IMR-90 (cell line): Measurements from ENCODE around the gene KDM5A. TPM values are rescaled to one million over a fixed set of nuclear protein-coding genes. Genes with fewer than 3 reads are reported as not detected.

Experiments used
- ATAC-seq: fragments of 200-7000 bp; cut with Tn5 transposase; 2 replicates; pipeline ENCODE4 v1.9.1; 2020; ENCODE audit warnings: low read depth, mild to moderate bottlenecking, moderate library complexity
- BruUV-seq: library from RNA; stranded (reverse); fragments of 400-500 nt; replicated peaks from 2 replicates; lab custom pipeline; 2021; lab: Mats Ljungman, UMichigan
- CTCF ChIA-PET: fragments of 300-600 bp; formaldehyde crosslinking; extraction: SDS; loops from one replicate; lab custom pipeline; 2021; ENCODE audit warnings: antibody characterized with exemption; lab: Yijun Ruan, JAX
- POLR2A ChIA-PET: fragments of 300-600 bp; sonication (Branson Sonifier 250); formaldehyde crosslinking; loops from one replicate; lab custom pipeline; 2022; ENCODE audit warnings: antibody characterized with exemption; ENCODE audit not compliant: unreplicated experiment; lab: Charles Lee
- DNase-seq: peaks from one replicate; pipeline ENCODE4 v3.0.0; 2013
- H2AFZ ChIP-seq: replicated peaks from 2 replicates; pipeline ENCODE3; 2013; ENCODE audit warnings: low read length, mild to moderate bottlenecking; ENCODE audit not compliant: poor library complexity
- H2AK5ac ChIP-seq: 2 replicates; pipeline ENCODE4 v1.6.1; 2013; ENCODE audit warnings: low read depth, low read length, inconsistent platforms
- H2AK9ac ChIP-seq: replicated peaks from 2 replicates; pipeline ENCODE3; 2013; ENCODE audit warnings: mild to moderate bottlenecking, low read depth, low read length, moderate library complexity; ENCODE audit not compliant: poor library complexity
- H2BK120ac ChIP-seq: 2 replicates; pipeline ENCODE4 v1.6.1; 2013; ENCODE audit warnings: low read depth, low read length, inconsistent platforms
- H2BK15ac ChIP-seq: 3 replicates; pipeline ENCODE4 v1.6.1; 2013; ENCODE audit warnings: low read depth, low read length, inconsistent platforms
- H2BK20ac ChIP-seq: 2 replicates; pipeline ENCODE4 v1.6.1; 2013; ENCODE audit warnings: low read depth, mild to moderate bottlenecking, inconsistent platforms, low read length, moderate library complexity
- H2BK5ac ChIP-seq: 2 replicates; pipeline ENCODE4 v1.6.1; 2013; ENCODE audit warnings: mild to moderate bottlenecking, low read depth, low read length, inconsistent platforms; ENCODE audit not compliant: poor library complexity, severe bottlenecking
- H3K14ac ChIP-seq: replicated peaks from 2 replicates; pipeline ENCODE4 v1.6.1; 2013; ENCODE audit warnings: low read depth, low read length, inconsistent platforms
- H3K18ac ChIP-seq: 2 replicates; pipeline ENCODE4 v1.6.1; 2013; ENCODE audit warnings: low read depth, low read length, control low read depth
- H3K23ac ChIP-seq: 2 replicates; pipeline ENCODE4 v1.6.1; 2013; ENCODE audit warnings: low read depth, low read length, inconsistent platforms
- H3K27ac ChIP-seq: 2 replicates; pipeline ENCODE4 v1.5.1; 2013; ENCODE audit warnings: mild to moderate bottlenecking, control low read depth, low read length; ENCODE audit not compliant: insufficient read depth
- H3K27me3 ChIP-seq: 2 replicates; pipeline ENCODE4 v1.6.1; 2013; ENCODE audit warnings: low read length; ENCODE audit not compliant: control insufficient read depth, insufficient read depth
- H3K36me3 ChIP-seq: 2 replicates; pipeline ENCODE4 v1.6.1; 2013; ENCODE audit warnings: low read length, mixed read lengths; ENCODE audit not compliant: control insufficient read depth, insufficient read depth
- H3K4ac ChIP-seq: 2 replicates; pipeline ENCODE4 v1.6.1; 2013; ENCODE audit warnings: low read depth, low read length, inconsistent platforms
- H3K4me1 ChIP-seq: 2 replicates; pipeline ENCODE4 v1.6.1; 2013; ENCODE audit warnings: low read length, mixed read lengths; ENCODE audit not compliant: control insufficient read depth, insufficient read depth
- H3K4me2 ChIP-seq: 2 replicates; pipeline ENCODE4 v1.6.1; 2013; ENCODE audit warnings: low read depth, mild to moderate bottlenecking, control low read depth, low read length, moderate library complexity
- H3K4me3 ChIP-seq: 2 replicates; pipeline ENCODE4 v1.5.1; 2013; ENCODE audit warnings: low read depth, mild to moderate bottlenecking, control low read depth, low read length, moderate library complexity; ENCODE audit not compliant: insufficient read depth
- H3K56ac ChIP-seq: 2 replicates; pipeline ENCODE4 v1.6.1; 2013; ENCODE audit warnings: low read length, inconsistent platforms; ENCODE audit not compliant: insufficient read depth; ENCODE audit errors: extremely low read depth
- H3K79me1 ChIP-seq, 2 experiments: 2 replicates each; pipeline ENCODE4 v1.6.1; 2013; ENCODE audit warnings: low read length in 2 of 2, inconsistent platforms in 1 of 2, low read depth in 1 of 2
- H3K9ac ChIP-seq: 2 replicates; pipeline ENCODE4 v1.6.1; 2013; ENCODE audit warnings: low read depth, low read length, control low read depth
- H3K9me1 ChIP-seq: 2 replicates; pipeline ENCODE4 v1.6.1; 2013; ENCODE audit warnings: low read length, inconsistent platforms; ENCODE audit not compliant: insufficient read depth
- H3K9me3 ChIP-seq: 2 replicates; pipeline ENCODE4 v1.6.1; 2013; ENCODE audit warnings: low read length; ENCODE audit not compliant: control insufficient read depth, insufficient read depth
- H4K20me1 ChIP-seq: 2 replicates; pipeline ENCODE4 v1.6.1; 2013; ENCODE audit warnings: low read length, inconsistent platforms; ENCODE audit not compliant: insufficient read depth
- H4K5ac ChIP-seq: 2 replicates; pipeline ENCODE4 v1.6.1; 2013; ENCODE audit warnings: mild to moderate bottlenecking, low read depth, low read length, control low read depth
- H4K8ac ChIP-seq, 2 experiments: 2 replicates each; pipeline ENCODE4 v1.6.1; 2013; ENCODE audit warnings: low read depth in 2 of 2, low read length in 2 of 2, control low read depth in 1 of 2, inconsistent platforms in 1 of 2
- H4K91ac ChIP-seq: 2 replicates; pipeline ENCODE4 v1.6.1; 2013; ENCODE audit warnings: low read depth, low read length, inconsistent platforms; ENCODE audit not compliant: insufficient read depth
- BHLHE40 ChIP-seq: fragments of 150-350 bp; IDR thresholded peaks from 2 replicates; pipeline ENCODE4 v1.6.1; 2016; ENCODE audit warnings: mild to moderate bottlenecking, low read depth, low read length
- CEBPB ChIP-seq: IDR thresholded peaks from 2 replicates; pipeline ENCODE4 v1.6.1; 2012; ENCODE audit warnings: low read depth, low read length, improper control_type of control experiment
- CHD1 ChIP-seq: IDR thresholded peaks from 2 replicates; pipeline ENCODE4 v1.6.1; 2012; ENCODE audit warnings: low read depth, low read length, improper control_type of control experiment
- FOS ChIP-seq: fragments of 150-350 bp; IDR thresholded peaks from 2 replicates; pipeline ENCODE4 v1.6.1; 2016; ENCODE audit warnings: low read depth, low read length
- MAFK ChIP-seq: IDR thresholded peaks from 2 replicates; pipeline ENCODE4 v1.6.1; 2012; ENCODE audit warnings: low read depth, low read length, improper control_type of control experiment
- MXI1 ChIP-seq: IDR thresholded peaks from 2 replicates; pipeline ENCODE4 v1.6.1; 2012; ENCODE audit warnings: low read depth, mild to moderate bottlenecking, low read length, moderate library complexity, borderline replicate concordance
- POLR2A ChIP-seq: IDR thresholded peaks from 2 replicates; pipeline ENCODE4 v1.6.1; 2012; ENCODE audit warnings: mild to moderate bottlenecking, low read depth, low read length
- RAD21 ChIP-seq: IDR thresholded peaks from 2 replicates; pipeline ENCODE4 v1.6.1; 2012; ENCODE audit warnings: low read length, improper control_type of control experiment
- RCOR1 ChIP-seq: IDR thresholded peaks from 2 replicates; pipeline ENCODE4 v1.6.1; 2012; ENCODE audit warnings: mild to moderate bottlenecking, low read length, improper control_type of control experiment; ENCODE audit not compliant: insufficient replicate concordance
- RFX5 ChIP-seq: IDR thresholded peaks from 2 replicates; pipeline ENCODE4 v1.8.0; 2012; ENCODE audit warnings: low read depth, mild to moderate bottlenecking, low read length, moderate library complexity
- SMC3 ChIP-seq: fragments of 150-350 bp; IDR thresholded peaks from 2 replicates; pipeline ENCODE4 v1.6.1; 2016; ENCODE audit warnings: low read depth, mild to moderate bottlenecking, antibody characterized with exemption, low read length, moderate library complexity
- WGBS, 2 experiments: methylation state at CpG; one replicate each; pipeline versions ENCODE4 v1.1.5 to v1.1.7; 2013; ENCODE audit warnings: missing lambda C conversion rate in 2 of 2; ENCODE audit not compliant: insufficient read length in 1 of 2; ENCODE audit errors: extremely low coverage in 2 of 2; 5-methylcytosine and 5-hydroxymethylcytosine counted together
- dilution Hi-C: fragments of 300-500 bp; cut with HindIII; formaldehyde crosslinking; loops from one replicate; pipeline ENCODE4 v1.14.3; 2018; ENCODE audit warnings: low sequenced_read_pairs; ENCODE audit not compliant: unreplicated experiment
- in situ Hi-C: fragments of 300-500 bp; cut with MboI; formaldehyde crosslinking; loops from 3 replicates; pipeline ENCODE4 v1.14.3; 2019; ENCODE audit warnings: low sequenced_read_pairs, inconsistent platforms, mixed read lengths
- intact Hi-C: fragments of 100-400 bp; cut with micrococcal nuclease; formaldehyde crosslinking; loops from 2 replicates; pipeline ENCODE4 v1.10.0; 2022
- polyA plus RNA-seq, 3 experiments: library from polyadenylated mRNA; depleted of rRNA; stranded (reverse); fragments of >200 nt; gene quantifications; 2 replicates each; pipeline ENCODE4 v1.2.3, GENCODE V29; 2012; ENCODE audit warnings: low replicate concordance in 1 of 3
- total RNA-seq: library from RNA; depleted of rRNA; stranded (reverse); fragments of >200 nt; gene quantifications from 2 replicates; pipeline ENCODE4 v1.2.3, GENCODE V29; 2012
- TF ChIP-seq, protein P1 (sequence below): conservative IDR thresholded peaks from 2 replicates; pipeline ENCODE4 v1.5.1; 2012; ENCODE audit warnings: mild to moderate bottlenecking, low read depth, low read length, improper control_type of control experiment
- TF ChIP-seq, protein P2 (sequence below): fragments of 150-350 bp; IDR thresholded peaks from 2 replicates; pipeline ENCODE4 v1.6.1; 2017; ENCODE audit warnings: mild to moderate bottlenecking, antibody characterized with exemption, low read length, low read depth
- TF ChIP-seq, protein P3 (sequence below): fragments of 150-350 bp; IDR thresholded peaks from 2 replicates; pipeline ENCODE4 v1.6.1; 2016; ENCODE audit warnings: low read depth, mild to moderate bottlenecking, low read length, moderate library complexity, borderline replicate concordance

Gene KDM5A
- total and polyA plus RNA-seq, 2 of the 4 experiments (the other 2 are of a cell fraction) = 7.9 to 95.9 TPM

DNA sequence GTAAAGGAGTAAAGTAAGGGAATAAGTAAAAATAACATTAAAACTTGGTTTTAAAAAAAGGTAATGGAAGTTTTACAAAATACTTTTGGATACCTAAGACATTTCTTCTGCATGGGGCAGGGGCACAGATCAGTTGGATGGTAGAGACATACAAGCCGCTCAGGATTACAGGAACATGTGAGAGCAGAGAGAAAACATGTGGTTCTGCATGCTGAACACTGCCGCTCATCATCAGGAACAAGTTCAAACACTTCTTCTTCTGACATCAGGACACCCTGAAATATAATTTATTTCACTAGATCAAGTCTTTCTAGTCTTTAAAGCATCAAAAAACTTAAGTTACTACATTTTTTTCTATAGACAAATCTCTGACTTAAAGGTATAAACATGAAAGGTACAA, 65.6 kb downstream of the KDM5A start:
- intact Hi-C loops = loop anchor here (10.0 kb wide), 1 partner anchor 221 kb away; no protein-coding TSS in a partner anchor

More for the DNA sequence above, 65.6 kb downstream of the KDM5A start:
- no TSS peak for BruUV-seq
- Histone ChIP-seq H2AK9ac (no peak overlapping the region), H3K23ac (no peak overlapping the region), H3K4me3 (no peak overlapping the region), H2AFZ (no peak overlapping the region), H3K9ac (no peak overlapping the region), H3K27ac (no peak overlapping the region), H3K56ac (no peak overlapping the region), H2BK15ac (no peak overlapping the region), H3K9me3 (no peaks in the 10 kb centered on the region), H3K4ac (no peak overlapping the region), H3K14ac (no peak overlapping the region), H3K4me1 (no peaks in the 10 kb centered on the region), H3K27me3 (no peaks in the 10 kb centered on the region), H4K5ac (no peak overlapping the region), H3K18ac (no peak overlapping the region), H2BK120ac (no peak overlapping the region), H2BK5ac (no peak overlapping the region), H3K4me2 (no peak overlapping the region), H2BK20ac (no peak overlapping the region), H3K79me1 (peaks cover 0 to 7% of the 10 kb centered on the region in 2 experiments; a peak in 3 of 4 replicates), H4K91ac (no peak overlapping the region), H2AK5ac (no peak overlapping the region), H3K9me1 (no peaks in the 10 kb centered on the region), H4K8ac (no peak overlapping the region), H4K20me1 (peaks cover 4% of the 10 kb centered on the region; the same call in 1 of the 2 replicates), H3K36me3 (peaks cover 48% of the 10 kb centered on the region)
- DNase-seq (no peak), ATAC-seq (no peak)
- dilution Hi-C loops (no loop called here), in situ Hi-C loops (no loop called here)
- WGBS, 2 experiments = 60% methylated on average over 1 of the region's 2 CpGs; no CpG with 5 or more reads in 1 of the 2 experiments
- CTCF ChIA-PET = no interaction called here
- no peak for TF ChIP-seq RCOR1
- TF ChIP-seq SMC3 = no peak
- TF ChIP-seq CHD1 = no peak
- TF ChIP-seq, protein P1, sequence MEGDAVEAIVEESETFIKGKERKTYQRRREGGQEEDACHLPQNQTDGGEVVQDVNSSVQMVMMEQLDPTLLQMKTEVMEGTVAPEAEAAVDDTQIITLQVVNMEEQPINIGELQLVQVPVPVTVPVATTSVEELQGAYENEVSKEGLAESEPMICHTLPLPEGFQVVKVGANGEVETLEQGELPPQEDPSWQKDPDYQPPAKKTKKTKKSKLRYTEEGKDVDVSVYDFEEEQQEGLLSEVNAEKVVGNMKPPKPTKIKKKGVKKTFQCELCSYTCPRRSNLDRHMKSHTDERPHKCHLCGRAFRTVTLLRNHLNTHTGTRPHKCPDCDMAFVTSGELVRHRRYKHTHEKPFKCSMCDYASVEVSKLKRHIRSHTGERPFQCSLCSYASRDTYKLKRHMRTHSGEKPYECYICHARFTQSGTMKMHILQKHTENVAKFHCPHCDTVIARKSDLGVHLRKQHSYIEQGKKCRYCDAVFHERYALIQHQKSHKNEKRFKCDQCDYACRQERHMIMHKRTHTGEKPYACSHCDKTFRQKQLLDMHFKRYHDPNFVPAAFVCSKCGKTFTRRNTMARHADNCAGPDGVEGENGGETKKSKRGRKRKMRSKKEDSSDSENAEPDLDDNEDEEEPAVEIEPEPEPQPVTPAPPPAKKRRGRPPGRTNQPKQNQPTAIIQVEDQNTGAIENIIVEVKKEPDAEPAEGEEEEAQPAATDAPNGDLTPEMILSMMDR = no peak
- TF ChIP-seq MAFK = no peak
- TF ChIP-seq, protein P2, sequence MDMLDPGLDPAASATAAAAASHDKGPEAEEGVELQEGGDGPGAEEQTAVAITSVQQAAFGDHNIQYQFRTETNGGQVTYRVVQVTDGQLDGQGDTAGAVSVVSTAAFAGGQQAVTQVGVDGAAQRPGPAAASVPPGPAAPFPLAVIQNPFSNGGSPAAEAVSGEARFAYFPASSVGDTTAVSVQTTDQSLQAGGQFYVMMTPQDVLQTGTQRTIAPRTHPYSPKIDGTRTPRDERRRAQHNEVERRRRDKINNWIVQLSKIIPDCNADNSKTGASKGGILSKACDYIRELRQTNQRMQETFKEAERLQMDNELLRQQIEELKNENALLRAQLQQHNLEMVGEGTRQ = no peak
- no peak for TF ChIP-seq RFX5
- TF ChIP-seq, protein P3, sequence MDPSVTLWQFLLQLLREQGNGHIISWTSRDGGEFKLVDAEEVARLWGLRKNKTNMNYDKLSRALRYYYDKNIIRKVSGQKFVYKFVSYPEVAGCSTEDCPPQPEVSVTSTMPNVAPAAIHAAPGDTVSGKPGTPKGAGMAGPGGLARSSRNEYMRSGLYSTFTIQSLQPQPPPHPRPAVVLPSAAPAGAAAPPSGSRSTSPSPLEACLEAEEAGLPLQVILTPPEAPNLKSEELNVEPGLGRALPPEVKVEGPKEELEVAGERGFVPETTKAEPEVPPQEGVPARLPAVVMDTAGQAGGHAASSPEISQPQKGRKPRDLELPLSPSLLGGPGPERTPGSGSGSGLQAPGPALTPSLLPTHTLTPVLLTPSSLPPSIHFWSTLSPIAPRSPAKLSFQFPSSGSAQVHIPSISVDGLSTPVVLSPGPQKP = no peak
- no peak for TF ChIP-seq POLR2A
- no peak for TF ChIP-seq CEBPB
- no peak for TF ChIP-seq BHLHE40
- TF ChIP-seq RAD21 = no peak
- no peak for TF ChIP-seq MXI1
- TF ChIP-seq FOS = no peak
- POLR2A ChIA-PET = interaction anchor here (0.6 kb wide), 1 partner anchor 25 kb away, joined by 22 read pairs; no protein-coding TSS in a partner anchor
